ENCODE measurements around the gene FGD1.

The FGD1 gene

GRCh38 chrX:54435121-54435520 lies 60.9 kb downstream of the FGD1 start:
- TF ChIP-seq CTCF (IDR thresholded peaks at IDR 0.05): no peak
- H3K27ac ChIP-seq: no peak overlapping the region
- no peak for DNase-seq (ENCODE audit: low spot score)
- no peak overlapping the region for H3K4me3 ChIP-seq

GRCh38 chrX:54430519-54430918 lies 65.5 kb downstream of the FGD1 start:
- Histone ChIP-seq H3K27ac (no peak overlapping the region), H3K4me3 (no peak overlapping the region)
- no peak for DNase-seq (ENCODE audit: low spot score)
- no peak for TF ChIP-seq CTCF (IDR thresholded peaks at IDR 0.05)

- H3K27ac ChIP-seq: no peak overlapping the region
- DNase-seq (ENCODE audit: low spot score): no peak
- no peak for TF ChIP-seq CTCF (IDR thresholded peaks at IDR 0.05)
- no peak overlapping the region for H3K4me3 ChIP-seq
Observed at GRCh38 chrX:54427837-54428424, 68.1 kb downstream of the FGD1 start.

- Histone ChIP-seq H3K4me3 (no peak overlapping the region), H3K27ac (no peak overlapping the region)
- DNase-seq (ENCODE audit: low spot score): no peak
- TF ChIP-seq CTCF (IDR thresholded peaks at IDR 0.05): no peak
Observed at GRCh38 chrX:54423161-54423888, 72.7 kb downstream of the FGD1 start.

- Histone ChIP-seq H3K4me3 (no peak overlapping the region), H3K27ac (no peak overlapping the region)
- DNase-seq (ENCODE audit: low spot score): no peak
- no peak for TF ChIP-seq CTCF (IDR thresholded peaks at IDR 0.05)
Observed at GRCh38 chrX:54422168-54422567, 73.9 kb downstream of the FGD1 start.

GRCh38 chrX:54419559-54420302 lies 76.3 kb downstream of the FGD1 start:
- Histone ChIP-seq H3K27ac (no peak overlapping the region), H3K4me3 (no peak overlapping the region)
- no peak for TF ChIP-seq CTCF (IDR thresholded peaks at IDR 0.05)
- DNase-seq (ENCODE audit: low spot score): no peak
